AG09319 (cell line): ENCODE results near the gene TMEM184C.

Source experiments
- DNase-seq: peaks from one replicate; pipeline ENCODE4 v3.0.0-alpha.2; 2010; ENCODE audit warnings: low read depth; ENCODE audit errors: extremely low read depth
- TF ChIP-seq, protein P1 (sequence below): IDR thresholded peaks from 2 replicates; pipeline ENCODE4 v1.5.1; 2011; ENCODE audit warnings: low read depth, mild to moderate bottlenecking, inconsistent platforms, low read length, moderate library complexity

TMEM184C gene

DNA sequence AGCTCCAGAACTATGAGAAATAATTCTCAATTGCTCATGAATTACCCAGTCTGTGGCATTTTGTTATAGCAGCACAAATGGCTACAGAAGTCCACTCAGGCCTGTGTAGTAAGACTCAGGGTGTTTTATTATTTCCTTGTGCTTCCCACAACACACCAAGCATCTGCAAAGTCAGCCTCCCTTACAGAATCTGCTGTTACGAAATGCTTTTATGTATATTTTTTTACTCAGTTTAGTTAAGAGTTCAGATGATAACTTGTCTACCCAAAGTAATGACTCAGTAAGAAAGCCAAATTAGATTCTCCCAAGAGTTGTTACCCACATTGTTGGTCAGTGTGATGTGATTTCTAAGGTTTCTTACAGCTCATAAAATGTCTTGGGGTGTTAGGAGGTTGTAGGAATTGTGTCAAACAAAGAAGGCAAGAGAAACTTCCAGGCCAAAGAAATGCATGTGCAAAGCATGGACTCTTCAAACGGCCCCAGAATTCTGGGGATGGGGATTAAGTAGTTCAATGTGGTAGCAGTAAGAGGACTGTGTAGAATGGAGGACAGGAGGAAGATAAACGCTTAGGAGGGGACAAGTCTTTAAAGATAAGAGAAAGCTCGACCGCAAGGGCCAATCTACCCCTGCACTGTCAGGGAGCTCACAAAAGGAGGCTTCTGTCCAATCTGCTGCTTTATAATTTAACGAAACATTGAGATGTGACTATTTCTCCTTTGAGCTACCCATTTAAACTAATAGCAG is 35.4 kb upstream of the TMEM184C start:
- DNase-seq: no peak
- TF ChIP-seq, protein P1, sequence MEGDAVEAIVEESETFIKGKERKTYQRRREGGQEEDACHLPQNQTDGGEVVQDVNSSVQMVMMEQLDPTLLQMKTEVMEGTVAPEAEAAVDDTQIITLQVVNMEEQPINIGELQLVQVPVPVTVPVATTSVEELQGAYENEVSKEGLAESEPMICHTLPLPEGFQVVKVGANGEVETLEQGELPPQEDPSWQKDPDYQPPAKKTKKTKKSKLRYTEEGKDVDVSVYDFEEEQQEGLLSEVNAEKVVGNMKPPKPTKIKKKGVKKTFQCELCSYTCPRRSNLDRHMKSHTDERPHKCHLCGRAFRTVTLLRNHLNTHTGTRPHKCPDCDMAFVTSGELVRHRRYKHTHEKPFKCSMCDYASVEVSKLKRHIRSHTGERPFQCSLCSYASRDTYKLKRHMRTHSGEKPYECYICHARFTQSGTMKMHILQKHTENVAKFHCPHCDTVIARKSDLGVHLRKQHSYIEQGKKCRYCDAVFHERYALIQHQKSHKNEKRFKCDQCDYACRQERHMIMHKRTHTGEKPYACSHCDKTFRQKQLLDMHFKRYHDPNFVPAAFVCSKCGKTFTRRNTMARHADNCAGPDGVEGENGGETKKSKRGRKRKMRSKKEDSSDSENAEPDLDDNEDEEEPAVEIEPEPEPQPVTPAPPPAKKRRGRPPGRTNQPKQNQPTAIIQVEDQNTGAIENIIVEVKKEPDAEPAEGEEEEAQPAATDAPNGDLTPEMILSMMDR: no peak

DNA sequence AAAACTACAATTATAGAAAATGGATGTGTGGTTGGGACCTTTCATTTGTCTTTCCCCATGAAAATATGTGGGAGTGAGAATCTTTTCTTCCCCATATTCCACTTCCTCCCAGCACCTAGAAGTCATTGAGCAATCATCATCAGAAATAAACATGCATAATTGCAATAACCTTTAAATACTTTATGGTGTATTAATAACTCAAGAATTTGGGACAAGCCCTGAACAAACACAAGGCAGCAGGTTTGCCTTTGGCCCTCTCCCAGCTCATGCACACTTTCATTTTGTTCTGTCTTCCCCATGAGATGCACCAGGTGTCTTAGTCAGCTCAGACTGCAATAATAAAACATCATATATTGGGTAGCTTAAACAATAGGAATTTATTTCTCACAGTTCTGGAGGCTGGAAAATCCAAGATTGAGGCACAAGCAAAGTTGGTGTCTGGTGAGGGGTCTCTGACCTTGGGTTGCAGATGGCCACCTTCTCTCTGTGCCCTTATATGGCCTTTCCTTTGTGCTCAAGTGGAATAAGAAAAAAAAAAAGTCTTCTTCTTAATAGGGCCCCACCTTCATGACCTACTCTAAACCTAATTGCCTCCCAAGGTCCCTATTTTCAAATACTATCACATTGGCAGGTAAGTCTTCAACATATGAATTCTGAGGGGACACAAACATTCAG is 34.7 kb upstream of the TMEM184C start:
- no peak for DNase-seq
- TF ChIP-seq, protein P1: no peak

DNA sequence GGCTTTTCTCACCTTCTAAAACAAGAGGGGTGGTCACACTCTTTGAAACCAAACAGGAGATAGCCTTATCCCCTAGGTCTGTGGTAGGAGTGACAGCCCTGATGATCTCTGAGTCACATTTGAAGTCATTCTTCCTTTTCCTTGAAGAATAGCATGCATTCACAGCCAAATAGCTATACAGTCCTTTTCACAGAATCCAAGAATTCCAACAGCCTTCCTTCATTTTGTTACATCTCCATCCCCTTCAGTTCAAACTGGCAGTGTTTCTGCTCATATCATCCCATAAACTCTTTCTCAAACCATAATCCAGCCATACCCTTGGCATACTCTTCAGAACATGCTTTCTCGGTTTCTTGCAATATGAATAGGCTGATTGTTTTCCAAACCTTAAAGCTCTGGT is 33.3 kb upstream of the TMEM184C start:
- TF ChIP-seq, protein P1: no peak

DNA sequence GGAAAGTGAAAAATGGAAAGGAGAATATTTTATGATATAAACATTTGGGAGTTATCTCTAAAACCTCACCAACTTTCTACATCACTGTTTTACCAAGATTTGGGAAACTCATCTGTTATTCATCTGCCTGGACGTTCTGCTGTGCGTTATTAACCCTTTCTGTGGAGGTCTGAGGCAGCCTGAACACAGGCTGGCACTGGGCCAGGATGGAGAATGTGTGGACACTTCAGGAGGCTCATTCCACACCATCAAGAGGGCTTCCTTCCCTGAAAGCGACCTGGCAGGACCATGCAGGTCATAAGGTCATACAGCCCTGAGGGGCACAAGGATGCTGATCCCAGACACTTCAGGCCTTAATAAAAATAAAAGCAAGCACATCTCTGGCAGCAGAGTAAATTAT is 31.2 kb upstream of the TMEM184C start:
- TF ChIP-seq, protein P1: no peak
- DNase-seq: no peak

More for the DNA sequence above, 33.3 kb upstream of the TMEM184C start:
- no peak for DNase-seq

DNA sequence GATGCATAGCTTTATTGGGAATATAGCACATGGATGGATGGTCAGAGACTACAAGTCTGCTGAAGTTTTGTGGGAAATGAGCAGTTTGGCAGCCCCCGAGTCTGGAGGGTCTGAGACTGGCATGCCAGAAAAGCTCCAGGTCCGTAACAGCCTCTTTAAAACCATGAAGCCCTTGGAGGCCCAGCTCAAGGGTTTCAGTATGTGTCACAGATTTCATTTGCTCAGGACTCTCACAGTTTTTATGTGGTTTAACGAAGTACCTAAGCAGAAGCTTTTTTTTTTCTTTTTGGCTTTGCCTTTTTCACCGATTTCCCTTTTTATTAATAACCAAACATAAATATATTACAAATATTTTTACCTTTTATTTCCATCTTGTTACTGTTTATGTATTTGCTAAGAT is 30.6 kb upstream of the TMEM184C start:
- TF ChIP-seq, protein P1: no peak
- no peak for DNase-seq

DNA sequence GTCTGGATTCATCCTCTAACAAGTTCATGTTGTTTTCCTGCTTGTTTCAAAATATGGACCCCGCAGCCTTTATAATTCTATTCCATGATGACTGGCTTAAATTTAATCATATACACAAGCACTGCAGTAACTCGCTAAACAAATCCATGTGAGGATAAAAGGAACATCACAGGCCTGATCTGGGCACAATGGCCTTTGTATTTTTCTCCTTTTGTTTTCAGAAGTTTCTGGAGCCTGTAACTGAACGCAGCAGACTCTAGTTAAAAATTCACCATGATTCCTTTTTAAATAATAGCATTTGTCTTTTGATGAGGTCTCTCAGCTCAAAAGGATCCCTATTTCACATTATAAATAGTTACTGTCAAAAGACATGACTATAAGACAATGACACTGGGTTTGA is 30.2 kb upstream of the TMEM184C start:
- TF ChIP-seq, protein P1: no peak
- DNase-seq: no peak

DNA sequence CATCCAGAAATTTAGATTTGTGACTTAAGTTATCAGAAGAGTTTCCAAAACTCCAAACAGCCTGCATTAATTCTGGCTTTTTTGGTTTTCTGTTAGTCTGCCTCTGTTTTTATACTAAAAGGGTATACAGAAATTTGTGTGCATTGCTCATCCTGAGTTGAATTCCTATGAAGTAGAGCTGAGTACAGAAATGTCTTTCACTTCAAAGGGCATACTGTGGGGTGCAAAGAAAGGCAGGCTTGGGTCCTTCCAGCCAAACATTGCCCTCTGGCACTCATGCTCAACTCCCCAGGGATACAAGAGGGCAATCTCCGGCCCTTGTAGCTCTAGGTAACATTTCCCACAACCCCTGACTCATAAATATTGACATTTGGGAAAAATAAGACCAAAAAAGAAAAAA is 27.6 kb upstream of the TMEM184C start:
- TF ChIP-seq, protein P1: no peak
- DNase-seq: no peak
